Activated naive CD4-positive, alpha-beta T cell treated with anti-CD3 and anti-CD28 coated beads, Interleukin-2, amount 50 U/mL, for 72 hours (primary cell): ENCODE results near the gene LANCL2. TPM values are rescaled to one million over a fixed set of nuclear protein-coding genes. Genes with fewer than 3 reads are reported as not detected.
"Not testable (repeated sequence)": the region's sequence is repeated elsewhere in the genome, so short reads cannot be mapped to it uniquely, and the experiment has no call there.

ENCODE experiments used
- ATAC-seq, 2 donors: fragments of 150-1000 bp; cut with Tn5 transposase; 2 replicates each; pipeline ENCODE4 v1.10.0; 2021; ENCODE audit warnings: mild to moderate bottlenecking in 2 of 2, moderate library complexity in 2 of 2
- DNase-seq, 2 donors: peaks; one replicate each; pipeline ENCODE4 v3.0.0; 2021 to 2022; ENCODE audit warnings: low spot score in 2 of 2
- H3K27ac Mint-ChIP-seq, 2 donors: one replicate each; pipeline ENCODE4 v1.8.0; 2022; ENCODE audit warnings: mild to moderate bottlenecking in 2 of 2, mixed read lengths in 2 of 2
- H3K36me3 Mint-ChIP-seq, 2 donors: one replicate each; pipeline ENCODE4 v1.8.0; 2022; ENCODE audit warnings: mixed read lengths in 2 of 2
- H3K9me3 Mint-ChIP-seq, 2 donors: one replicate each; pipeline ENCODE4 v1.8.0; 2022; ENCODE audit warnings: mixed read lengths in 2 of 2
- total RNA-seq, 2 donors: library from RNA; stranded (reverse); gene quantifications; one replicate each; pipeline ENCODE4 v1.2.3, GENCODE V29; 2022

The LANCL2 gene
- total RNA-seq, 2 donors from 2014 or later: 5.4 to 11.7 TPM

- not testable (repeated sequence) for H3K9me3 Mint-ChIP-seq, H3K36me3 Mint-ChIP-seq, H3K27ac Mint-ChIP-seq, ATAC-seq, DNase-seq
These were observed 52.3 kb downstream of the LANCL2 start for GRCh38 chr7:55417456-55417855.

- no peaks in the 10 kb centered on the region for H3K9me3 Mint-ChIP-seq
- no peaks in the 10 kb centered on the region for H3K36me3 Mint-ChIP-seq
- no peak overlapping the region for H3K27ac Mint-ChIP-seq
- ATAC-seq: no peak
- DNase-seq: no peak
These were observed 55.4 kb downstream of the LANCL2 start for GRCh38 chr7:55420530-55420929.

GRCh38 chr7:55423277-55423711 lies 58.2 kb downstream of the LANCL2 start:
- ATAC-seq (no peak), DNase-seq (no peak)
- no peak overlapping the region for H3K27ac Mint-ChIP-seq
- peaks cover 9 to 18% of the 10 kb centered on the region in 2 donors for H3K36me3 Mint-ChIP-seq
- no peaks in the 10 kb centered on the region for H3K9me3 Mint-ChIP-seq

GRCh38 chr7:55423891-55424290 lies 58.8 kb downstream of the LANCL2 start:
- H3K9me3 Mint-ChIP-seq: no peaks in the 10 kb centered on the region
- no peak for ATAC-seq
- H3K36me3 Mint-ChIP-seq: peaks cover 9 to 18% of the 10 kb centered on the region in 2 donors
- H3K27ac Mint-ChIP-seq: no peak overlapping the region
- no peak for DNase-seq

- ATAC-seq: no peak
- Mint-ChIP-seq H3K9me3 (no peaks in the 10 kb centered on the region), H3K36me3 (peaks cover 9 to 18% of the 10 kb centered on the region in 2 donors), H3K27ac (no peak overlapping the region)
- no peak for DNase-seq
These were observed 60.1 kb downstream of the LANCL2 start for GRCh38 chr7:55425141-55425752.

- ATAC-seq: peak in 1 of 2 donors; percentile 14
- Mint-ChIP-seq H3K9me3 (no peaks in the 10 kb centered on the region), H3K36me3 (peaks cover 9 to 18% of the 10 kb centered on the region in 2 donors), H3K27ac (peak overlapping the region; percentile 39 to 88)
- no peak for DNase-seq
These were observed 61.5 kb downstream of the LANCL2 start for GRCh38 chr7:55426676-55427075.

- peak; percentile 72 to 81 for ATAC-seq
- Mint-ChIP-seq H3K27ac (peak overlapping the region; percentile 83 to 88), H3K9me3 (no peaks in the 10 kb centered on the region), H3K36me3 (peaks cover 9 to 18% of the 10 kb centered on the region in 2 donors)
- DNase-seq: no peak
These were observed 62.2 kb downstream of the LANCL2 start for GRCh38 chr7:55427342-55427741.

- peak in 1 of 2 donors; percentile 27 for ATAC-seq
These were observed 62.7 kb downstream of the LANCL2 start for GRCh38 chr7:55427800-55428199.

GRCh38 chr7:55429835-55430499 lies 64.8 kb downstream of the LANCL2 start:
- Mint-ChIP-seq H3K36me3 (peaks cover 9 to 18% of the 10 kb centered on the region in 2 donors), H3K27ac (no peak overlapping the region), H3K9me3 (no peaks in the 10 kb centered on the region)
- no peak for ATAC-seq
- DNase-seq: no peak

More at GRCh38 chr7:55427800-55428199, 62.7 kb downstream of the LANCL2 start:
- DNase-seq: no peak
- Mint-ChIP-seq H3K36me3 (peaks cover 9 to 18% of the 10 kb centered on the region in 2 donors), H3K9me3 (no peaks in the 10 kb centered on the region), H3K27ac (peak overlapping the region; percentile 83 to 88)

GRCh38 chr7:55431898-55432297 lies 66.8 kb downstream of the LANCL2 start:
- Mint-ChIP-seq H3K36me3 (peaks cover 0 to 6% of the 10 kb centered on the region in 2 donors), H3K27ac (no peak overlapping the region), H3K9me3 (no peaks in the 10 kb centered on the region)
- no peak for ATAC-seq
- no peak for DNase-seq

- no peaks in the 10 kb centered on the region for H3K9me3 Mint-ChIP-seq
- no peak overlapping the region for H3K27ac Mint-ChIP-seq
- H3K36me3 Mint-ChIP-seq: peaks cover 0 to 2% of the 10 kb centered on the region in 2 donors
- ATAC-seq: peak in 1 of 2 donors; percentile 36
- DNase-seq: no peak
These were observed 67.4 kb downstream of the LANCL2 start for GRCh38 chr7:55432506-55432905.

- ATAC-seq (peak; percentile 62 to 68), DNase-seq (no peak)
- Mint-ChIP-seq H3K9me3 (no peaks in the 10 kb centered on the region), H3K27ac (peak overlapping the region in 1 of 2 donors; percentile 81), H3K36me3 (no peaks in the 10 kb centered on the region)
These were observed 68.0 kb downstream of the LANCL2 start for GRCh38 chr7:55432939-55433784.

GRCh38 chr7:55435466-55435865 lies 70.3 kb downstream of the LANCL2 start:
- Mint-ChIP-seq H3K27ac (no peak overlapping the region), H3K36me3 (no peaks in the 10 kb centered on the region), H3K9me3 (no peaks in the 10 kb centered on the region)
- DNase-seq: no peak
- no peak for ATAC-seq

- no peak for DNase-seq
- no peak overlapping the region for H3K27ac Mint-ChIP-seq
- no peaks in the 10 kb centered on the region for H3K36me3 Mint-ChIP-seq
- H3K9me3 Mint-ChIP-seq: no peaks in the 10 kb centered on the region
- no peak for ATAC-seq
These were observed 71.3 kb downstream of the LANCL2 start for GRCh38 chr7:55436457-55436856.

- Mint-ChIP-seq H3K27ac (peak overlapping the region in 1 of 2 donors; percentile 18), H3K9me3 (no peaks in the 10 kb centered on the region)
These were observed 72.2 kb downstream of the LANCL2 start for GRCh38 chr7:55437375-55437774.

GRCh38 chr7:55438085-55438756 lies 73.1 kb downstream of the LANCL2 start:
- DNase-seq (no peak), ATAC-seq (no peak)
- Mint-ChIP-seq H3K36me3 (no peaks in the 10 kb centered on the region), H3K9me3 (no peaks in the 10 kb centered on the region), H3K27ac (peak overlapping the region; percentile 18 to 46)

More at GRCh38 chr7:55437375-55437774, 72.2 kb downstream of the LANCL2 start:
- DNase-seq: no peak
- ATAC-seq: no peak
- H3K36me3 Mint-ChIP-seq: no peaks in the 10 kb centered on the region
